Measurements from ENCODE around the gene CHST15.

Gene CHST15

GRCh38 chr10:124079864-124080263, 13.5 kb downstream of the CHST15 start:
- DNase-seq, result no peak

- no peak for DNase-seq
Observed at GRCh38 chr10:124078714-124079113, 14.7 kb downstream of the CHST15 start.

- no peak for DNase-seq
Observed at GRCh38 chr10:124078028-124078427, 15.4 kb downstream of the CHST15 start.

DNA sequence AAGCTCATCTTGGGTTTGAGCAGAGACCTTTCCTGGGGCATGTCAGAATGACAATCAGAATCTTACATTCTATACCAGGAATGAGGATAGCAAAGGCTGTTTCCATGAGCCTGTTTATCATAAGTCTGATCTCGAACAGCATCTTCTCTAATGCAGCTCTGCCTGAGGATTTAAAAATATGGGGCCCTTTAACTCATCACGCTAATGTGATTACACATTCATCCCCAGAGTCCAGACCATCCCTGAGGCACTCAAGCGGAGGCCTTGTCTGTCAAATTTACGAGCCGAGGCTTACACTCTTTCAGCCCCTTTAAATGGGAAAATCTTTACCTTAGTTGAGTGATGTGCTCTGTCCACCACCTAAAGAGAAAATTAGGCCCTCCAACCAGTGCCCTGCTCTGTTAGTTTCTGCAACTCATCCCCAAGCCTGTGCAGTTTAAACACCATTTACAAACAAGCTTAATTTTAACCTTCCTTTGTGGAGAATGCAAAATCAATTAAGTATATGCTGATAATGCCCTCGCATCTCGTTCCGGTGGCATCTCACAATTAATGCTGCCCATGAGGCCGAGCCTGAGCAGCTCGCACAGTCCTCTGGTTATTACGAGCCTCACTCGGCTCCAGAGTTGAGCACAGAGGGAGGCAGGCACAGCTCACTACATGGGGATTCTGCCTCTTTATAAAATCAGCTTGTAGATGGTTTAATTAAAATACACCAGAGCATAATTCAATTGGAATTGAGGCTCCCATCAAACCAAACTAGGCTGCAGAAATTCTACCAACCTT, 16.0 kb downstream of the CHST15 start:
- DNase-seq, result no peak

DNA sequence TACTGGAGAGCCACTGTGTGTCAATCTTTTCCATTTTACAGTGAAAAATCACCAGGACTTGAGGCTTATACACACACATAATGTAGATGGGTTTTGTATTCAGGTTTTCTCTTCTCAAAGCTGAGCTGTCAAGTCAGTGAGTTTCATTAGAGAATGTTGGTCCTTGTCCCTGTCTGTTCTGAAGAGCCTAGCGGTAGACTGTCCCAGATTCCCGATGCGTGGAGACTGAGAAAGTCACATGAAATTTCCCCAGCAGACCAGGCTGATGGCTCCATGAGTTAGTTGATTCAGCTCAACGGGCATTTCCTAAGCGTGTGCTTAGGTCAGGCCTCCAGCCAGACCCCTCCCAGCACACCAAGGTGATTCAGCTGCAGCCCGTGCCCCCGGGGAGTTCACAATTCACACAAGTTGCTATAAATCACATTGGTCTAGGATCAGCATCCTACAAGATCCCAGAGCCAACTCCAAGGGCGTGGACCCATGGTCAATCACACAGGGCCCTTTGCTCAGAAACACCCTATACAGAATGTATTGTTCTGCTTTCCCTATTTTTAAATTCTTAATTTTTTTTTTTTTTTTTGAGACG, 17.2 kb downstream of the CHST15 start:
- DNase-seq, result no peak

- DNase-seq, result no peak
Observed at GRCh38 chr10:124075231-124075955, 18.0 kb downstream of the CHST15 start.

DNA sequence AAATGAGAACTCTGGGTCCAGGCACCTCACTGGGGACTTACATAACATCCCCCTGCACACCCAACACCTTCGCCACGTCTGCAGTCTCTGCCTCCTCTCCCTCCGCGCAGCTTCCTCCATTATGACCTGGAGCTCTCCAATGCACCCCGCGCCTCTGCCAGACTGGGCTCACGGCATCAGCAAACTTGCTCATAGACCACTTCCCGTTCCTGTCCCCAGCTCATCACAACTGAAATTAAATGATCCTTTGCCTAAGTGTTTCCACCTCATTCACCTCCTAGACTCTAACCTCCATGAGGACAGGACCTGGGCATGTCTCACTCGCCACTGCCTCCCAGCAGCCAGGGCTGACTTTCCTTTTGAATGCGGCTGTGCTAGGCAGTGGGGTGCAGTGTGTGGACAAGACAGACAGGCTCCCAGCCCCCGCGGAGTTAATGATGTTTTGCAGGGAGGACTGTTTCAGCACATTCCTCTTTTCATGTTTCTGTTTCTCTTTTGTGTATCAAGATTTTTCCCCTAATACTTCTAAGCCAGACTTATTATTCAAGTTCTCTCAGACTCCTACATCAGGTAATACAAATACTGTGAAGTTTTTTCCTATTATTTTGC, 18.8 kb downstream of the CHST15 start:
- DNase-seq, result no peak

DNA sequence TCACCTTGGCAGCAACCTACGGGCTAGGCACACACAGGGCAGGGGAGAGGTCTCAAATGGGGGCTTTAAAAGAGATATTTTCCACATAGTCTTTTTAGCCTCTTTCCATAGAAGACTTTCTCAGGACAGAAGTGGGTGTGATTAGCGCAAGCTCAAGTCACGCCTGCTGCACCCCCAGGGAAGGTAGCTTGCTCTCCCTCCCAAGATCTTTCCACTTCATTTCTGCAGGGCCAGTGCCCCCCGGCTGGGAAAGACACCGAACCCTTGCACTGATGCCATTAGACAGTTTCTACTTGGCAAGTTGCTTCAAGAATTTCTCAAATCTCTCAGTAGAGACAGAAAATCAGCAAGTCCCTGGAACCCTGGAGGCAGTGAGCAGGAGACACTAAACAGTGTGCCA, 19.4 kb downstream of the CHST15 start:
- no peak for DNase-seq

DNA sequence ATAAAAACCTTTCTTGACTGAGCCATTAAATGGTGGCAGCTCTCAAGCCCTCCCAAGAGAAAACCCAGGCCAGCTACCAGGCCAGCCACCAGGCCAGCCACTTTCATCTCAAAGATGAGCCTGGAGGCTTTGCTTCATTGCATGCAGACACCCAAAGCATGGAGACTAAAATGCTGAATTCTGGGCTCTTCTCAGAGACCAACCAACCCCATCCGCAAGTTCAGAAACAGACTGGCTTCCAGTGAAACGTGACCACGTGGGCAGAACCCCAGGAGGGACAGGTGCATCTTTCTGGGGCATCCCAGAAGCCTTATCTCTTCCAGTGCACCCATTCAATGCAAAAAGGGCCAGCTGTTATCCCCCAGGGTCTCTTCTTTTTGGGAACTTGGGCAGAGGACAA, 20.9 kb downstream of the CHST15 start:
- no peak for DNase-seq

DNA sequence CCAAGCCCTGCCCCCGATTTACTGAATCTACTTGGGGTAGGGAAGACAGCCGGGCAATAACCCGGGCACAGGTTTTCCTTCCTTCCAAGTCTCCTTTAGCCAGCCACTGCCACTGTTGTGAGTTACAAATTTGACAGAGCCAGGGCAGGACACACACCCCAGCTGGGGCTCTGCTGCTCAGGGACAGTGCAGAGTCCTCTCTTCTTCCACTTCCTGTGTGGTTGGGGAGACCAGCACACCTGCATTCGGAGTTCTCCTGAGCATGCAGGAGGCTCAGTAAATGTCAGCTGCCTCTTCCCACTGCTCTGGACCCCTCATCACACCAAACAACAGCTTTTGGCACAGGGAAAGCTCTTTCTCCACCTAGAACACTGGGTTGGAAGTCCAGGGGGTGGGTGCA, 21.3 kb downstream of the CHST15 start:
- DNase-seq, result no peak

GRCh38 chr10:124071141-124071540, 22.3 kb downstream of the CHST15 start:
- DNase-seq, result no peak

- no peak for DNase-seq
Observed at GRCh38 chr10:124070666-124071065, 22.7 kb downstream of the CHST15 start.

DNA sequence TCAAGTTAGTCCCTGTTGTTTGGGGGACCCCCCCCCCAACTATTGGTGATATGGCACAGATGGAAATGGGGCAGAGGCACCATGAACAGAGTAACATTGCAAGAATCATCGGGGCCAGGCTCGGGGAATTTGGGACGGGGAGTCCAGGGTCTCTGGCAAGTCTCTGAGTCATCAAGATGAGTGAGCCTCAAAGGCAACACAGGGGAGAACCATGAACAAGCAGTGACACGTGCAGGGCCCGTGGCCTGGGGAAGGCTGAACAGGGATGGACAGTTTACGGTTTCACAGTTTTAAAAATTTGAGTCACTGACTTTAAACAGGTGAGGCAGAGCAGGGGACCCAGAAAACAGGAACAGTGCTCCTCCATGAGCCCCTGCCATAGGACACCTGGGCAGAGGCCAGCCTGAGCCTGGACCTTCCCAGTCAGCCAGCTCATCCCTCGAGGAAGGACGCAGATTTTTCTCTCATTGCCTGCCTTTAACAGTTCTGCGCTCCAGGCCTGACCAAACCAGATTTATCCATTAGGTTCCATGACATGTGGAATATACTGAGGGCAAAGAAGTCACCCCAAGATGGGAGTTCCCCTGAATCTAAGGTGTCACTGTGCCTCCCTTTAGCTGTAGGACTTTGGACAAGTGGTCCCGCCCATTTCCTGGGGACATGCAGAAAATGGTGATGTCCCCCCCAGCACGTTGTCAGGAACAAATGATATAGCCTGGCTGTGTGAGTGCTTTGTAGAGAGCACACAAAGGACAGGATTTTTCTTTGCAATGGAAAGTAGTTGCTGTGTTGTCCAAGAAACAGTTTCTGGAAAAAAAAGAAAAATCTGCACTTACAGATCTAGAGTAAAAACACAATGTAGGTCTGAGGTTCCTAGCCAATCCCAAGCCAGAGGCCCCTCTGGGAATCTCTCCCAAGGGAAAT, 23.8 kb downstream of the CHST15 start:
- no peak for DNase-seq

DNA sequence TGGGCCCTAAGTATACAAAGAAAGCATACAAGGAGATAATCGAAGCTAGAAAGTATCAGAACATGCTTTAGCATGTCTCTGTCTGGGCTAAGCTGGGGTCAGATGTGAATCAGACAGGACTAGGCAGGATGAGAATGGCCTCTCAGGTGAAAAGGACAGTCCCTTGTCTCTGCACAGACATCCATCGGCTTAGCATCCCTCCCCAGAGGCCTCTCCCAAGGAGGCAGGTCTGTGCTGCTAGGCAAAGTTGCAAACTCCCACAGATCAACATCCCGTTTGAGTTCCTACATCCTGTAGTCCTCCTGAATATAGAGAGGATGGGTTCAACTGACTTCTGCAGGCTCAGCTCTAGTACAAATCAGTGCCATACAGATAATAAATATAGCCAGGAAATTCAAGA, 24.5 kb downstream of the CHST15 start:
- DNase-seq, result no peak

- DNase-seq, result no peak
Observed at GRCh38 chr10:124067825-124068400, 25.5 kb downstream of the CHST15 start.

GRCh38 chr10:124066781-124067714, 26.4 kb downstream of the CHST15 start:
- DNase-seq, result no peak

DNA sequence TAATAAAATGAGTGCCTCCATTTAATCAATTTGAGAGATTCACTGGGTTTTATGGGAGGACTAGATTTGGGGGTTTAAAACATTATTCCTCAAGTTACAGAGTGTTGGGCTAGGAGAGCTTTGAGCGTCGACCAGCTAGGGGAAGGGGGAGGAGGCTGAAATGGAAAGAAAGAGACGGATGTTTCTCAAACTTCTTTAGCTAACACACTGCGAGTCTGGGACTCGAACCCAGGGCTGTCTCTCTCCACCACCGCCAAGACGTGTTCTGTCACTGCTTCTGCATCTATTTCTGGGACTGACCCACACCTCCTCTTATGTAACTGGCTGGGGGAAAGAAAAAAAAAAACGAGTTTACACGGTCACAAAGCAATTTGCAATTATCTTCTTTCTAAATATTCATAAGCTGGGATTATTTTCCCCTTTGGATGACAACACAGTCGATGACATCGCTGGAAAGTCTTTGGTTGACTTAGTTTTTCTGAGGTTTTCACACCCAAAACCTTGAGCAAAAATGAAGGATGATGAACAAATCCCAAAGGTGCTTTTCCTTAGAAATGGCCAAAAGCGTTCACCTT, 27.2 kb downstream of the CHST15 start:
- no peak for DNase-seq

DNA sequence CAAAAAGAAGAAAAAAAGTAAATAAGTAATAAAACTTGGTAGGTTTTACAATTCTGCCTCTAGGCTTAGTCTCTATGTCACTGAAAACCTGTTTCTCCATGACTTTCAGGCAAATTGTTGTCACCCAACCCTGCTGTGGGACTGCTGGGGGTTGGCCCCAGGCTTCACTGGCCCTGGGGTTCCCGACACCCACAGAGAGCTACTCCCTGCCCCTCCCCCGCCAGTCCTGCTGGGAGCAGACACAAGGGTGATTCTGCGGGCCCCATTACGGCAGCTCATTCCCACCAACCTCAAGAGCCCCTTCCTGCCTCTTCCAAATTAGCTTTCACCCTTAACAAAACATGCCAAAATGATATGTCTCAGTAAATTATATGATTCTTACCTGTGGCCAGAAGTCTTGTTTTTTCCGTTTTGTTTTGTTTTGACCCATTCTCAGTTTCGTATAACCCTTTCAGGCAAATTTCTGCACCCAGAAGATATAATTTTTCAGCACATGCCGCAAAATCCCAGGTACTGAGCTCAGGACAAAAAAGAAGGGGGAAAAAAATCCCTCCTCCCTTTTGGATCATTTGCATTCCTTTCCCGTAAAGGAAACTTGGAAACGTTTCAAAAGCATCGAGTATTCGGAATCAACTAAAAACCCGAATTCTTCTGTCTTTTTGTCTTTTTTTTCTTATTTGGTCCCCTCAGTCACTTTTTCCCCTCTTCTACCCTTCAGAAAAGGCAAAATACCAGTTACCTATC, 27.8 kb downstream of the CHST15 start:
- DNase-seq, result no peak

DNA sequence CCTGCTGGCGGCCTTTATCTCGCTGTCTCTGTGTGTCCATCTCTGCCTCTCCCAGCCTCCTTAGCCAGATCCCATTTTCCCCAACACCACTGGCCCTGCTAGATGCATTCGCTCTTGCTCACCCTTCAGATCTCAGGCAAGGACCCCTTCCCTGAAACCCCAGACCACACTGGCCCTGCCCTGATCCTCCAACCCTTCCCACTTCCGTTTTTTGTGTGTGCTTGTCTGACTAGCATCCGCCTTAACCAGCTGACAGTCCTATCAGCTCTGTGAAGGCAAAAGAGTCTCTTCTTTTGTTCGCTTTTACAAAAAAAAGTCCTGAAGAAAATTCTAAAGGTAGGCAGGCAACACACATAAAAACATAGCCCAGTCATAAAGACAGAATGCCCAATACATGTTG, 28.7 kb downstream of the CHST15 start:
- no peak for DNase-seq
